Glomerular visceral epithelial cell (primary cell): ENCODE results near the gene COL3A1.
A peak's percentile ranks its signal among the peaks of the same experiment; 100 is the strongest.

ENCODE experiments used
- DNase-seq: peaks from one replicate; pipeline ENCODE4 v3.0.0-alpha.2; 2016; ENCODE audit errors: extremely low spot score

Gene COL3A1

DNA sequence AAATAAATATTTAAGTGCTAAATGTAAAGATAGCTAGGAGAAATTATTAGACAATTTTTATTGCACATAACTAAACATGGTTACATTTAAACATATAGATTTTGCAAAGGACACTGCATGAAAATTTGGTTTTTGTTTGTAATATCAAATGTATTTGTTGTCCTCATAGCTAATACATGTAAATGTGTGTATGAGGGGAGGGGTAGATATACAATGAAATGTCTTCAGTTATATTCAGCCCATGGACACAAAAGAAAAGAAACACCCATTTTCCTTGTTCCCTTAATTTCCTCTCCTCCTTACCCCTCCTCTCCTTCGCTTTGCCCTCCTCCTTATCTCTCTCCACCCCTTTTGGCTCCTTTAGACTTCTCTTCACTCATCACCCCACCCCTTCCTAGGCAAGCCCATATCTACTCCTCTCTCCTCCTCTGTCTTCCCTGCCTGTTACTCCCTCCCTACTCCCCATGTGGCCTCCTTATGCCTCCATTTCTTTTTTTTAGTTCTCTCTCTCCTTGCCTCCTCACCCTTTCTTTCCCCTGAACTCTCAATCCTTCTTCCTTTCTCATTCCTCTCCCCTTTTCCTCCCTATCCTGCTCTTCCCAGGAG lies 1.4 kb downstream of the COL3A1 start:
- no peak for DNase-seq

DNA sequence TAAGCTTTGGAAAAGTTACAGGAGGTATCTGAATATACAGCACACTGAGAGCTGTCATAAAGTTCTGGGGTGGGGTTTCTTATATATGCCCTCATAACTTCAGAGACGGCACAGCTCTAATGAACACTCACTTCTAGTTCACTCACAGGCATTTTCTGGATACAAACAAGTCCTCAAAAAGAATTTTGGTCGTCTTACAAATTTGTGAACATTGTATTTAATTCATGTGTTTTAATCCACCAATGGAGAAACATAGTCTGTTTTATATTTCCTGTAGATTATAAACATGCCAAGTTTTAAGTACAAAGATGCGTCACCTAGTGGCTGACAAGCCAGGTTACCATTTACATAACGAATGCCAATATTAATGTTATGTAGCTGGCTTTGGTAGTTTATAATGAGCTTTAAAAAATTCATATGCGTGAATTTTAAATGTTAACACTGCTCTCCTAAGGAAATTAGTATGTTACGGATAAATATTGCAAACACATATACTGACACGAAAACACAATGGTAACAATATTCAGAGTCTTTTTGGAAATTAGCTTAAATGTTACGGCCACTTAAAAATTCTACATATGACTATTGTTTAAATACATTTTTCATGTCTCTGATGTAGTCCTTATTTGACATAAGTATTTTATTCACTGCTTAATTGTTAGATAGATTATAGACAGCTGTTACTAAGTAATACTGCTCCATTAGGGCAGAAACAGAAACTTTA lies 2.5 kb downstream of the COL3A1 start:
- no peak for DNase-seq

DNA sequence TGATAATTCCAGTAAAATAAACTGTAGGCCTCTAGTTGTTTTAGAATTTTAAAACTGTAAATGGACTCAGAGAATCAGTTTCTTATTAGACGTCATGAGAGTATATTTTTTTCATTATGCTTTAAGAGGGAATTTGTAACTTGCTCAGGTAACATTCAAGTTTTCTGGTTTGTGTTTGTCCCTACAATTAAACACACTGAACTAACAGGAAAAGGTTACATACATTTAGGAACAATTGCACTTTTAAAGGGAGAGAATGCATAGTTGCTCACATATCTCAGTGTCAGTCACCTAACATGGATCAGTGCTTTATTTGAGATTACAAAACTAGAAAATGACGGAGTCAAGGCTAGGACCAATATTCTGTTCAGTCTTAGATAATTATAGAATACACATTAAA lies 3.1 kb downstream of the COL3A1 start:
- DNase-seq = no peak

DNA sequence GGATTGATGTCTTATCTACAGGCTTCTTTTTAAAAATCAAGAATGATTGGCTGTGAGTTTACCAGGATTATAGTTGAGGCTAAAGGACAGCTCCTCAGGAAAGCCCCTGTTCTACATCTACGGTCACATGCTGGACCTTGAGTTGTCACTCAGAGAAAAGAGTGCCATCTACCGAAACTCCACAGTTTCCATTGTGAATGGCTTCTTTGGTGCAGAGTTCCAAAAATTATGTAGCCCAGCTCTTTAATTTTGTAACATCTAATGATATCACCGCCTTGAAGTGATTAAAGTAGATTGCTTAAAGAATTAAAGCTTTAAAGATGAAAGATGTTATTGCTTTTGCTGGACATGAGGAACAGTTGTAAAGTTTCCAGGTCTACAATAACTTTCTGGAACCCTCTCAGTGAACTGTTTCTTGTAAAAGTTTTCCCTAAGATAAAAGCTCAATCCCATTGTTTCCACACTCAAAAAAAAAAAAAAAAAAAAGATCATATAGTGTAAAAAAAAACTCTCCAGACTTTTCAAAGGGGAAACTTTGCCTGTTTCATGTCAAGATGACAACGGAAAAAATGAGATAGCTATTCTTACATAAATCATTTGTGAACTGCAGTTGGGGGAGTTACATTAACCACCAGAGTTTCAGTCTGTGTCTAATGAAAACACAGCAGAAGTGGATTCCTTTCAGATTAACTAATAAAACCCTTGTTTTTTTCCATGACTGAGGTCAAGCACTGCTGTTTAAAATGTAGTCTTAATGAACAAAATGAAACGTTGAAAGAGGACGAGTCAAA lies 4.3 kb downstream of the COL3A1 start:
- DNase-seq = peak; percentile 61

DNA sequence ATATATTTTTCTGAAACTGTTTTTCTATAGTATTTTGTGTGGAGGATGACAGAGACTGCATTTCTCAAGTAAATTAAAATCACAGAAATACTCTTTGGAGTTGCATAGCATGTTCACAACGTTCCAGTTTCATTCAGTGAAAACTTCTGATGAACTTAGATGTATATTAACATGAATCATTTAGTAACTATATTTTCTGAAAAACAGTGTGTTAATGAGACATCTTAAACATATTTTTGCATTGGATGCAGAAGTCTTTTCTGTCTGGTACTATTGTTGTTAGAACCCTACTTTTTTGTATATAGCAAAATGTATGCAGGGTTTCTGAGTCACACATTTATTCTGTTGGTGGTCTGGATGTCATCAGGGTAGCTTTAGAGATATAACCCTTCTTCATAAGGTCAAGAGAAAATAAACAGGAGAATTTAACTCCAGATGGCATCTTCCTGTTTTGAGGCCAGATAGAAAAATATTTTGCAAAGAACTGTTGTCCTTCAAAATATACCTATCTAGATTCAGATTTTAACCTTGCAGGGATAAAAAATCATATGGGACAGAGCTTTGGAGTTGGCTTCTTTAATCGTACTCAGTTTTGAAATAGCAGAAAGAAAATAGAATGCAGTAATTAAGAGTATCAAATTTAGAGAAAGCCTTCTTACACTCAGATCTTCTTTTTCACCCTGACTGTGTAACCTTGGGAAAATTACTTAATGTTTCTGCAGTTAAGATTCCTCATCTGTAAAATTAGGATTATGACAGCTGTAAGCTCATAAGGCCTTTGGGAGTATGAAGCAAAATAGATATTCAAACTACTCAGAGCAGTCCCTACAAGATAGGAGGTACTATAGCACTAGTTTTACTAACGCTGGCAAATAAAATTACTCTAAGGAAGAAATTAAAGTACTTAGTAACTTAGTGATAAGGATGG lies 5.3 kb downstream of the COL3A1 start:
- DNase-seq = no peak

DNA sequence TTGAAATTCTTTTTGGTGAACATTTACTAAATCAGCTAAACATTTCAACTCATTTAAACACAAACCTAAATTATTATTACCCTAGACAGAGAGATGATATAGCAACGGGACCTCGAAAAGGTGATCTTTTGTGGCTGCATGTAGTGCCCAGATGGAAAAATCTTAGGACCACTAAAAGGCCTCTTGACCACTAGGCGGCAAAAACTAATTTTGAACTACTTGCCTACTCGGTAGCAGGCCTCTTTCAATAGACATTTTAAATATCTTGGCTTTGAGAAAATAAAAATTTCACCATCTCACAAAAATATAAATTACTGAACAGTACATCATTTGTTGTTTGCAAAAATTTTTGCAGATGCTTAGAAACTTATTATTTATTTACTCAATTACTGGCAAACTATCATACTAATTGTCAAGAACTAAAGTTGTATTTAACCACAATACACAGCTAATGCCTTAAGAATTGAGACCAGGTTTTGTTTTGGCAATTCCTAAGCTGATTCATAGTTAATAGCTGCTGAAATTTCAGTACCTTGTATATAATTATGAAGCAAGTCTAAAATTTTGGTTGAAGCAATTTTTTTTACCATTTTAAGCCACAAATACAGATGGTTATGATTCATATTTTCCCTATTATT lies 9.4 kb downstream of the COL3A1 start:
- no peak for DNase-seq

DNA sequence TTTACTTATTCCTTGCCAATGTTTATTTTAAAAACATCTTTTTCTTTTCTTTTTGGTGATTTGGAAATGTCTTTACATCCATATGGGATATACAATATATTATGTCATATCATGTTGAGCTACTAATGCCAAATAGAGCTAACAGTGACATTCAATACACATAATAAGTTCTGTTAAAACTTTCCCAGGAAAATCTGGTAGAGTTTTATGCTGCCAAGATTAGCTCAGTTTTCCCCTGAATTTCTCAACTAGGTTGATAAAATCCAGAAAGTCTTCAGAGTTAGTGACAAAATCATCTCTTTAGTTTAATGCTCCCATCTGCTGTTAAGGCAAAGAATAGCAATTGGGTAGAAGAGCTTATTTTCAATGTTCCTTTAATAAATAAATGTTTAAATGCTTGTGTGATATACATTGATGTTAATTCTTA lies 9.9 kb downstream of the COL3A1 start:
- peak; percentile 28 for DNase-seq

DNA sequence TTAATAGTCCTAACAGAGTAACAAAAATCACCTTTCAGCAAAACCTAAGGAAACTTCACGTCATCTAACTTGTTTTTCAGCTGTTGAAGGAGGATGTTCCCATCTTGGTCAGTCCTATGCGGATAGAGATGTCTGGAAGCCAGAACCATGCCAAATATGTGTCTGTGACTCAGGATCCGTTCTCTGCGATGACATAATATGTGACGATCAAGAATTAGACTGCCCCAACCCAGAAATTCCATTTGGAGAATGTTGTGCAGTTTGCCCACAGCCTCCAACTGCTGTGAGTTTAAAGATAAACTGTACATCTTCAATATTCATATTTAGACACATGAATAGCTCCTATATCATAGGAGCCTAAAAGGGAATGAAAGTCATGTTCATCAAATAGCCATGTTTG lies 10.5 kb downstream of the COL3A1 start:
- peak; percentile 22 for DNase-seq

DNA sequence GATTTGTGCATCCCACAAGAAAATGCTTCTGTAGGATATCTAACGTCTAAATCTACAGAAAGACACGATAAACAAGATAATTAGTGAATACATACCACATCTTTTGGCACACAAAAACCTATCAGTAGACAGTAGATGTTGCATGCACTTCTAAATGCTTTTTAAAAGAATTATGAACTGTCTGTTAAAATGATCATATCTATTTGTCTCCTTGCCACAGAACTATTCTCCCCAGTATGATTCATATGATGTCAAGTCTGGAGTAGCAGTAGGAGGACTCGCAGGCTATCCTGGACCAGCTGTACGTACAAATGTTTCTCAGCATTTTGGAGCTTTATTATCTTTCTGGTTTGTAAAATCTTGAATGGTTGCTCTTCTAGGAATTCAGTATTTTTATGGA lies 12.7 kb downstream of the COL3A1 start:
- no peak for DNase-seq

DNA sequence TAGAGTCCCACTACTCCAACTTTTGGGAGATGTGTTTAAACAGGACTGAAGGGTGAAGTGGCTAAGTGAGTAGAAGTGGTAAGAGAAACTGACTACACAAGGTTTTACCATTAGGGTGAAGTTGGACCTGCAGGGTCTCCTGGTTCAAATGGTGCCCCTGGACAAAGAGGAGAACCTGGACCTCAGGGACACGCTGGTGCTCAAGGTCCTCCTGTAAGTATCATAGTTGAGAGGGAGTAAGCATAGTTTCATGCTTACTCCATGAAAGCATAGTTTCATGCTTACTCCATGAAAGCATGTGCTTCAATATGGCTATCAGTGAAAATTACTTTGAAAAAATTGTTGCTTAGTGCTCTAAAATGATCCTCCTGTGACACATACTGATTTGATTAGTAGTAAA lies 19.1 kb downstream of the COL3A1 start:
- DNase-seq = no peak

DNA sequence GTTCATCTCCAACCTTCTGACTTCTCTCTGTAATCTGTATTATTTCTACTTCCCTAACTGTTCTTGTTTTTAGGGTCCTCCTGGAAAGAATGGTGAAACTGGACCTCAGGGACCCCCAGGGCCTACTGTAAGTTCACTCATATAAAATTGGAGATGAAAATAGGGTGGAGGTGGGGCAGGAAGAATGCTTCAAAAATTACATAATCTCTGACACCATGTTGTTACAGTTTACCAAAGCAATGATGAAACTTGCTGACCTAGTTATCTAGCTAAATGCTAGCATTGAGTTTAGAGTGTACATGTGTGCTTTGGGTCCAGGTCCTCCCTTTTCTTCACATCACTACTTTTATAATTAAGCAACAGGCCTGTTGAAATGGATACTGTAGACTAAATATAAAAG lies 23.1 kb downstream of the COL3A1 start:
- no peak for DNase-seq

DNA sequence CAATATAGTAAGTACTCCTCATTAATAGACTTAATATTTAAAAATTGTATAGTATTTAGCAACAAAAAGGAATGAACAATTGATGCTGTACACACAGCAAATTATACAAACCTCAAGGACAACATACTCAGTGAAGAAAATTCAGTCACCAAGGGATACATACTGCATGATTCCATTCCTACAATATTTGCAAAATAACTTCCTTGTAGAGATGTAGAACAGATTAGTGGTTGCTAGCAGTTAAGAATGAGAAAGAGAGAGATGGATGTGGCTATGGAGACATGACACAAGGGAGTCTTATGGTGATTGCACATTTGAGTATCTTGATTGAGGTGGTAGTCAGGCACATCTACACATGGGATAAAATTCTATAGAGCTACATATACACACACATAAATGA lies 26.0 kb downstream of the COL3A1 start:
- DNase-seq = no peak

DNA sequence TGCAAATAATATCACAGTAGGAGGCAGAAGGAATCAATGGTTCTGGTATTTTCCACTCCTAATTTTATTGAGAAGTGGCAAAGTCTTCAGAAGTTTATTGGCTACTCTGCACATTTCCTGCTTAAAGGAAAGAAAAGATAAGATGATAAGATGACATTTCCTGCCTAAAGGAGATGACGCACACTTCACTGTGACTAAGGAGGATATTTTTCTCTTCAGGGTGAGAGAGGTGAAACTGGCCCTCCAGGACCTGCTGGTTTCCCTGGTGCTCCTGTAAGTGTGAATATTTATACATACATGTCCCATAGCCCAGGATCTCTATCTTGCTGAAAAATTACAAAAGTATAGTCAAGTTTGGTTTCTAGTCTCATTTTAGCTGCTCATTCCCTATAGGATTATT lies 27.9 kb downstream of the COL3A1 start:
- peak; percentile 42 for DNase-seq

DNA sequence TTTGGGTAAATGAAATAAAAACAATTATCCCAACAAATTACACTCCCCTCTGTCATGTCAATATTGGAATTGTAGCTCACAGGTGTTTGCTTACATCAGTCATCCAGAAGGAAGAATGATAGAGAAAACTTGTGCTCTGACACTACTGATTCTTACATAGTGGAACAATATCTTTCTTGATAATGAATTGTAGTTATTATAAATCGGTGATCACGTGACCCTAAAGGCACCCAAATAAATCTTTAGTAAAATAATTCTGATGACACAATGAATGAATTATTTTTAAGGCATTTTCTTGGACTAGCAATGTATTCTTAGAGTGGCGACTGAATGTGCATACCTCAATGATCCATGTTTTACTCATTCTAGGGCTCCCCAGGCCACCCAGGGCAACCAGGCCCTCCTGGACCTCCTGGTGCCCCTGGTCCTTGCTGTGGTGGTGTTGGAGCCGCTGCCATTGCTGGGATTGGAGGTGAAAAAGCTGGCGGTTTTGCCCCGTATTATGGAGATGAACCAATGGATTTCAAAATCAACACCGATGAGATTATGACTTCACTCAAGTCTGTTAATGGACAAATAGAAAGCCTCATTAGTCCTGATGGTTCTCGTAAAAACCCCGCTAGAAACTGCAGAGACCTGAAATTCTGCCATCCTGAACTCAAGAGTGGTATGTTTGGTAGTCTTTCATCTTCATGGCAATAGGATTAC lies 34.5 kb downstream of the COL3A1 start:
- no peak for DNase-seq

DNA sequence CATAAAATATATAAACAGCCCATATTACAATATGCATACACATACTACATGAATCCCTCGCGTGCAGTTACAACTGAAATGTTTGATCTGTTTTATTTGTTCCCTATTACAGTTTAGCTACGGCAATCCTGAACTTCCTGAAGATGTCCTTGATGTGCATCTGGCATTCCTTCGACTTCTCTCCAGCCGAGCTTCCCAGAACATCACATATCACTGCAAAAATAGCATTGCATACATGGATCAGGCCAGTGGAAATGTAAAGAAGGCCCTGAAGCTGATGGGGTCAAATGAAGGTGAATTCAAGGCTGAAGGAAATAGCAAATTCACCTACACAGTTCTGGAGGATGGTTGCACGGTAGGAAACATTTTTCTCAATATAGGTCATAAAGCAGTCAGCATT lies 36.4 kb downstream of the COL3A1 start:
- no peak for DNase-seq

DNA sequence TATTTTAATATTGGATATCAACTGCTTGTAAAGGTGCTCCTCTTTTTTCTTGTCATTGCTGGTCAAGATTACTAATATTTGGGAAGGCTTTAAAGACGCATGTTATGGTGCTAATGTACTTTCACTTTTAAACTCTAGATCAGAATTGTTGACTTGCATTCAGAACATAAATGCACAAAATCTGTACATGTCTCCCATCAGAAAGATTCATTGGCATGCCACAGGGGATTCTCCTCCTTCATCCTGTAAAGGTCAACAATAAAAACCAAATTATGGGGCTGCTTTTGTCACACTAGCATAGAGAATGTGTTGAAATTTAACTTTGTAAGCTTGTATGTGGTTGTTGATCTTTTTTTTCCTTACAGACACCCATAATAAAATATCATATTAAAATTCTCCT lies 38.2 kb downstream of the COL3A1 start:
- no peak for DNase-seq

DNA sequence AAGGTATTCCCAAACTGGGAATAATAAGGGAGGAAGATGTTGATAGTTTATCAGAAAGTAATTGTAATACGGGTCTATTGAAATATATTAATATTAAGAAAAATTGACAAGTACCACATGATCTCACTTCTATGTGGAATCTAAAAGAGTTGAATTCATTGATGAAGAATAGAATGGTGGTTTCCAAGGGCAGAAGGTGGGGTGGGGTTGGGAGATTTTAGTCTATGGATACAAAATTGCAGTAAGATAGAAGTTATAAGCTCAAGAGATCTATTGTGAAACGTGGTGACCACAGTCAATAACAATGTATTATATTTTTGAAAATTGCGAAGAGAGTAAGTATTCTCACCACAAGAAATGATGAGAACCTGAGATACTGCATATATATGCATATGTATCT lies 38.9 kb downstream of the COL3A1 start:
- no peak for DNase-seq

DNA sequence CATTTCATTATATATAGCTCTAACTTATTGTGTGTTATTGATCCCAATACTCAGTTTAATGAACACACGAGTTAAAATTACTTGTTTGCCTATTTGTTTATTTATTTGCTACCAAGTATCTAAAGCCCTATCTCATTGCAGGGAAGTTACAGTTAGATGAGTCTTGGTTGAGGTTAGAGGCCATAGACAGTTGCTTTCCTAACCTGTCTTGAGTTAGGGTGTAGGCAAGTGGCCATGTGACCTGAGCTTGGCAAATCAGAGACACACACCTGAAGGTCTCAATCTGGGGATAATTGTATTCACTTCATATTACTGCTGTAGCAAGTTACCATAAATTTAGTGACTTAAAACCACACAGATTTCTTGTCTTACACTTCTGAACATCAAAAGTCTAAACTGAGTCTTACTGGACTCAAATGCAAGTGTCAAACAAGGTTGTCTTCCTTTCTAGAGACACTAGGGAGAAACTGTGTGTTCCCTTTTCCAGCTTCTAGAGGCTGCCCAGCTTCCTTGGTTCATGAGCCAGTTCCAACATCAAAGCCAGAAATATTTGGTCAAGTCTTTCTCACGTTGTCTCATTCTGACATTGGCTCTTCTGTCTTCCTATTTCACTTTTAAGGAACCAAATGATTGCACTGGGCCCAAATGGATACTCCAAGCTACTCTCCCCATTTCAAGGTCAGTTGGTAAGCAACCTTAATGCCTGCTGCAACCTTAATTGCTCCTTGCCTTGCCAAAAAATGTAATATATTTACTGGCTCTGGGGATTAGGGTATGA lies 39.7 kb downstream of the COL3A1 start:
- DNase-seq = no peak

DNA sequence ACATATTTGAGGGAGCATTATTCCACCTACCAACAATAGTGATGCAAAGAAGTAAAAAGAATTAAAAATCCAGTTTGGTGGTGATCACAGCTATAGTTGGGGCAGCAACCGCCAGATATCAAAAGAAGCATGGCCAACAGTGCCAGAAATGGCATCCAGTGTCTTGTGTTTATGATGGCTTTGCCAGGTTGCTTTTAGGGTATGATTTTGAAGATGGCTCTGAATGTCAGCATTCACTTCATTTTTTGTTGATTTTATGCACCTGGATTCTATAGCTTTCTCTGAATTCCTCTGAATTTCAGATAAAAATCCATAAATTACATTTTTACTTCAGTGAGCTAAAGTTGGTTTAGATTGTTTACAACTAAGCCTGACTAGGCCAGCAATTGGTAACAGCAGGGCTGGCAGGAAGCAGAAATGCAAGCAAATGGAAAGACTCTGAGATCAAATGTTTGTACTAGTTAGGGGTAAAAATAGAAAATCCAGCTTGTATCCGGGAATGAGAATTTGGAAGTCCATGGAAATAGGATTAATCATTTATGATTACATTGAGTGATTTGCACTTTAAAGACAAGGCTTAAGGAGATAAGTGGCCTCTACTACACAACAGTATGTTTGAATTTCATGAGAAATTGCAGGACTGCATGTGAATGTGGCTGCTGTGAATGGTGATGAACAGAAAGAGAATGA lies 40.4 kb downstream of the COL3A1 start:
- DNase-seq = no peak
